SU-DHL-6 (cell line): ENCODE results near the gene BORCS8.

Experiments used
- EZH2phosphoT487 ChIP-seq: fragments of 200-600 bp; sonication (generic), shearing (Covaris generic); conservative IDR thresholded peaks from 2 replicates; pipeline ENCODE4 v1.6.1; 2018; ENCODE audit warnings: mild to moderate bottlenecking, antibody characterized with exemption, low read length, moderate library complexity, mixed read lengths
- TF ChIP-seq, protein P1 (sequence below): fragments of 200-600 bp; sonication (generic); IDR thresholded peaks from one replicate; pipeline ENCODE4 v1.5.1; 2017; ENCODE audit warnings: antibody characterized with exemption, mild to moderate bottlenecking, low read length, moderate library complexity; ENCODE audit not compliant: insufficient read depth, poor library complexity, severe bottlenecking

- TF ChIP-seq, protein P1, sequence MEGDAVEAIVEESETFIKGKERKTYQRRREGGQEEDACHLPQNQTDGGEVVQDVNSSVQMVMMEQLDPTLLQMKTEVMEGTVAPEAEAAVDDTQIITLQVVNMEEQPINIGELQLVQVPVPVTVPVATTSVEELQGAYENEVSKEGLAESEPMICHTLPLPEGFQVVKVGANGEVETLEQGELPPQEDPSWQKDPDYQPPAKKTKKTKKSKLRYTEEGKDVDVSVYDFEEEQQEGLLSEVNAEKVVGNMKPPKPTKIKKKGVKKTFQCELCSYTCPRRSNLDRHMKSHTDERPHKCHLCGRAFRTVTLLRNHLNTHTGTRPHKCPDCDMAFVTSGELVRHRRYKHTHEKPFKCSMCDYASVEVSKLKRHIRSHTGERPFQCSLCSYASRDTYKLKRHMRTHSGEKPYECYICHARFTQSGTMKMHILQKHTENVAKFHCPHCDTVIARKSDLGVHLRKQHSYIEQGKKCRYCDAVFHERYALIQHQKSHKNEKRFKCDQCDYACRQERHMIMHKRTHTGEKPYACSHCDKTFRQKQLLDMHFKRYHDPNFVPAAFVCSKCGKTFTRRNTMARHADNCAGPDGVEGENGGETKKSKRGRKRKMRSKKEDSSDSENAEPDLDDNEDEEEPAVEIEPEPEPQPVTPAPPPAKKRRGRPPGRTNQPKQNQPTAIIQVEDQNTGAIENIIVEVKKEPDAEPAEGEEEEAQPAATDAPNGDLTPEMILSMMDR = no peak
- TF ChIP-seq EZH2phosphoT487 = no peak
Observed at GRCh38 chr19:19193926-19194325, 2.0 kb upstream of the BORCS8 start.
